ENCODE data around the gene FTO.

The FTO gene

DNA sequence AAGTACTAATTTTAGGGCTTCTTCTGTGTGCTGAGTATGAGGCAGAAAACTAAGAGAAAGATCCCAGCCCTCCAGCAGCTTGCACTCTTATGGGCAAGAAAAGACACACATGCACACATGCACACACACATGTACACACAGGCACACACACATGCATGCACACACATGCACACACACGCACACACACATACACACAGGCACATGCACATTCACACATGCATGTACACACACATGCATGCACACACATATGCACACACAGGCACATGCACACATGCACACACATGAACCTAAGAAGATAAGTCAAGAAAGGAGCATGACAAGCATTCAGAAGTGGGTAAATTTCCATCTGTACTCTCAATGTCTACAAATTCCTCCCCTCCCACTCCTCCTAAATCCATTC is 452.4 kb downstream of the FTO start:
- DNase-seq (ENCODE audit: low read depth in 2 of 2): no peak

DNA sequence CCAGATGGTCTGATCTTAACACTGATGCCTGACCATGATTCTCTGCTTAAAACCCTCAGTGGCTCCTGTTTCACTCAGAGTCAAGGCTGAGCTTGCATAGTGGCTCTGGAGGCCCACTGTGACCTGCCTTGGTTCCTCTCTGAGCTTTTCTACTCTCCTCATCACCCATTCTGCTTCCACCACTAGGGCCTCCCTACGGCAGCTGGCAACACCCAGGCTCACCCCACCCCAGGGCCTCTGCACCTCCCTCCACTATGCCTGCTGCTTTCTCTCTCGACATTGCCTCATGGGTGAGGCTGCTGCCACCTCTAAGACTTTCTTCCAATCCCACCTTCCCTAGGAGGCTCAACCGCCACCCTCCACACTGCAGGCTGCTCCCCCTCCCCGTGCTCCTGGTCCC is 455.0 kb downstream of the FTO start:
- no peak for DNase-seq (ENCODE audit: low read depth in 2 of 2)

DNA sequence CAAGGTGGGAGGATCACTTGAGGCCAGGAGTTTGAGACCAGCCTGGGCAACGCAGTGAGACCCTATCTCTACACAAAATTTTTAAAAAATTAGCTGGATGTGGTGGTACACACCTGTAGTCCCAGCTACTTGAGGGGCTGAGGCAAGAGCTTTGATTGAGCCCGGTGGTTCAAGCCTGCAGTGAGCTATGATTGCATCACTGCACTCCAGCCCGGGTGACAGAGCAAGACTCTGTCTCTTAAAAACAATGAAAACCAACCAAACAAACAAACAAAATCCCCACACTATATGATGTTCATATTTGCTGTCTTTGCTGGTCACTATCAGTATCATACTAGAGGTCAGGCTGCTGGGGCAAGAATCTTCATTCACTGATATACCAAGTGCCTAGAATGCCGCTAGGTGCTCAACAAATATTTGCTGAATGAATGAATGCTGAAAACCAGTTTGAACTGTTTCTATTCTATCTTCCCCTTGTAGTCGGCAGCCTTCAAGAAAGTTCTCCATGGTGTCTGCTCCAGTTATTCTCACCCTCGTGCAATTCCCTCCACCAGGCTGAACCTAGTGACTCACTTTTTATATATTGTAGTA is 455.6 kb downstream of the FTO start:
- DNase-seq (ENCODE audit: low read depth in 2 of 2): no peak

DNA sequence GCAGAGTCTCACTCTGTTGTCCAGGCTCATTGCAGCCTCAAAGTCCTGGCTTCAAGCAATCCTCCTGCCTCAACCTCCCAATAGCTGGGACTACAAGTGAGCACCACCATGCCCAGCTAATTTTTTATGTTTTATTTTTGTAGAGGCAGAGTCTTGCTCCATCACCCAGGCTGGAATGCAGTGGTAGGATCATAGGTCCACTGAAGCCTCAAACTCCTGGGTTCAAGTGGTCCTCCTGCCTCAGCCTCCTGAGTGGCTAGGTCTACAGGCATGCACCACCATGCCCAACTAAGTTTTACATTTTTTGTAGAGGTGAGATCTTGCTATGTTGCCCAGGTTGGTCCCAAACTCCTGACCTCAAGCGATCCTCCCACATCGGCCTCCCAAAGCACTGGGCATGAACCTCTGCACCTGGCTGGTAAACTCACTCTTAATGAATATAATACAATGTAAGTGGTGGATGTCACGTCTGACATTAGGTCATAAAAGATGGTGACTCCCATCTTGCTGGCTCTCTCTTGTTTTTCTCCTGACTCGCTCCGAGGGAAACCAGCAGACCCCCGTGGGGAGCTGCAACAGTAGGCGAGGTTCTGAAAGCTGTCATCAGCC is 456.4 kb downstream of the FTO start:
- DNase-seq (ENCODE audit: low read depth in 2 of 2): no peak

DNA sequence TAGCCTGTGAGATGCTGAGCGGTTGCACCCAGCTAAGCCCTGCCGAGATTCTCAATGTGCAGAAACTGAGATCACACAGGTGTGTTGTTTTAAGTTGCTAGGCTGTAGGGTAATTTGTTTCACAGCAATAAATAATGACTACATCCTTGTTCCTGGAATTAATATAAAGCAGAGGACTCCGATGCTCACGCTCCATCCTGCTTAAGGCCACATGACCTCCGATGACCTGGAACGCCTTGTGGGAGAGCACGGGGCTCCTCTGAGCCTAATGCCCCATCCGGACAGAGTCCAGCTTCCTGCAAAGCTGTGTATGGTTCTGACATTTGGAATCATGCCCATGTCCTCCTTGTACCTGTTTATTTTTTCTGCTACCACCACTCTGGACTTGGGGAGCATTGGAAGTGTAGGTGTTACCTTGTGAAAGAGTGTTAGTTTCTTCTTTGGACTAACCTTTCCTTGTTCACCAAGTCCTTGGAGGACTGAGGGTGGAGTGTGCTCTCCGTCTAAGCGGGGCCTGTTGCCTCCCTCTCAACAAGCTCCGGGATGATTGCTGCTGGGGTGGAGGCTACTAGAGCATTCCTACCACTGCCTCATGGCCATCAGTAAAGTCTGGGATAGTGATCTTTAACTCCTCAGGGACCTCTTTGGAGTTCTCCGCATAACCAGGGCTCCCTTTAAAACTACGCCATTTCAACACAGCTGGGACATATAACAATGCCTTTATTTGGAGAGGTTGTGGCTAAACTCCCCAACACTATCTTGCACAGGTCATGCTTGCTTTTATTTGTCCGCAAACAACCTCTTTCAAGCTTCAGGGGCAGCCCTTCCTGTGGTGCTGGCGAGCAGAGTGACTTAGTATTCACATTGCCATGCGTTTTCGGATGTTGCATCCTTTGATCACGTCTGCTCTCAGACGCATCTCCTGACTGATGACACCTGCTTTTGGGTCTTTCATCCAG is 457.3 kb downstream of the FTO start:
- no peak for DNase-seq (ENCODE audit: low read depth in 2 of 2)

DNA sequence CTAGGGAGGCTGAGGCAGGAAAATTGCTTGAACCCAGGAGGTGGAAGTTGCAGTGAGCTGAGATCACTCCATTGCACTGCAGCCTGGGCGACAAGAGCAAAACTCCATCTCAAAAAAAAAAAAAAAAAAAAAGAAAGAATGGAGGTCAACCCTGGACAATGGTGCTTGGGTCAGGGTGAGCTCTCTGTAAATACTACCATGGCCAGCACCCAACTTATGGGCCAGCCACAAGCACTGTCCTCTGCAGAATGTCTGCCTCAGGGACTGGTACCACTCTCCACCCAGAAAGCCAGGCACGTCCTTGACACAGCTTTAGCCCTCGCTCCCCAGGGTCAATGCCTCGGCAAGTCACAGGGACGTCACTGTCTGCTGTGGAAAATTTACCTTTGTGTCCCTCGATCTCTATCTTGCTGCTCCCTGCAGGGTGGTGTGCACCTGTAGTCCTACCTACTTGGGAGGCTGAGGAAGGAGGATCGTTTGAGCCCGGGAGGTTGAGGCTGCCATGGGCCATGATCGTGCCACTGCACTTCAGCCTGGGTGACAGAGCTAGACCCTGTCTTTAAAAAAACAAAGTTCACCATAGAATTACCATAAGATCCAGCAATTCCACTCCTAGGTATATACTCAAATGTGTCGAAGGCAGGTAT is 459.4 kb downstream of the FTO start:
- no peak for DNase-seq (ENCODE audit: low read depth in 2 of 2)

DNA sequence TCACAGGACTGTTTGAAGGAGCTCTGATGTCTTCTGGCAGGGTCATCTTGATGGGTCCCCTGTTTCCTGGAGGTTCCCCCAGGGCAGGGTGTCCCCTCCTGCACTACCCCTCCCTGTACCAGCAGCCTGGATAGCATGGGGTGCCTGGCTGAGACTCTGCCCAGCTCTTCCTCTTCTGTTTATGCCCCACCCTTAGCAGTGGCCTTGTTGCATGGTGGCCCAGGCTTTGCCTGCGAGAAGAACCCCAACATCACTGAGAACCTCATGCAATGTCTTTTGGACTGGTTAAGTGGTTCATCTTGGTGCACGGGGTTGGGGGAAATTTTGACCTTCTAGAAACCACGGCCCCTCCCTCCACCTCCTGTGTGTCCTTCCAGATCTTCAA is 460.8 kb downstream of the FTO start:
- DNase-seq (ENCODE audit: low read depth in 2 of 2): no peak

DNA sequence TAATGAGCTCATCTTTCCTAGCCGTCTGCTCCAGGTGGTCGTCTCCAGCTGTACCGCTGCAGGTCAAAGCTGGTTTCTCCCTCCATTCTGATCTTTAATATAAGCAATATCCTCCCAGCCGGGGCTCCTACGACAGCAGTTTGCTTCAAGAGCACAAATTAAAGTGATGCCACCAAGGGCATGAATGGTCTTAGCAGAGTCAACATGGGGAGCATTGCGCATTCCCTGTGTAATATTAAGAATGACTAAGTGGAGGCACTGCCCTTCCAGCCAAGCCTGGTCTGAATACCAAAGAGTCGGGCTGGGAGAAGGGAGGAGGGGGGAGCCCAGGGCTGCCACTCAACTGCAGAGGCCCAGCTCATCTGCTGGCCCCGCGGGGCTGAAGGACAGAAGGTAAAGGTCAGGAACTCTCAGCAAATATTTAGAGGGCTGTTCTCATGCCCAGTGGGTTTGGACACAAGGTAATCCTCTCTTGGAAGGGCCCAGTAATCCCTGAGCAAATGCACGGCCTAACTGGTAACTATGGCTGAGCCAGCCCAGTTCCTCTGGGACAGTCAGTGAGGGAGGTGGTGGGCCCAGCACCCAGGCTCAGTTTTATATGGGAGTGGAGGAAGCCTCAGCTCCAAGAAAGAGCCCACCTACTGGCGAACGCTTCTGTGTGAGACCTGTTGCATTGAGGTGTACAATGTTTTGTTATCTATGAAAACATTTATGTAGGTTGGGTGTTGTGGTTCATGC is 461.4 kb downstream of the FTO start:
- DNase-seq (ENCODE audit: low read depth in 2 of 2): no peak

DNA sequence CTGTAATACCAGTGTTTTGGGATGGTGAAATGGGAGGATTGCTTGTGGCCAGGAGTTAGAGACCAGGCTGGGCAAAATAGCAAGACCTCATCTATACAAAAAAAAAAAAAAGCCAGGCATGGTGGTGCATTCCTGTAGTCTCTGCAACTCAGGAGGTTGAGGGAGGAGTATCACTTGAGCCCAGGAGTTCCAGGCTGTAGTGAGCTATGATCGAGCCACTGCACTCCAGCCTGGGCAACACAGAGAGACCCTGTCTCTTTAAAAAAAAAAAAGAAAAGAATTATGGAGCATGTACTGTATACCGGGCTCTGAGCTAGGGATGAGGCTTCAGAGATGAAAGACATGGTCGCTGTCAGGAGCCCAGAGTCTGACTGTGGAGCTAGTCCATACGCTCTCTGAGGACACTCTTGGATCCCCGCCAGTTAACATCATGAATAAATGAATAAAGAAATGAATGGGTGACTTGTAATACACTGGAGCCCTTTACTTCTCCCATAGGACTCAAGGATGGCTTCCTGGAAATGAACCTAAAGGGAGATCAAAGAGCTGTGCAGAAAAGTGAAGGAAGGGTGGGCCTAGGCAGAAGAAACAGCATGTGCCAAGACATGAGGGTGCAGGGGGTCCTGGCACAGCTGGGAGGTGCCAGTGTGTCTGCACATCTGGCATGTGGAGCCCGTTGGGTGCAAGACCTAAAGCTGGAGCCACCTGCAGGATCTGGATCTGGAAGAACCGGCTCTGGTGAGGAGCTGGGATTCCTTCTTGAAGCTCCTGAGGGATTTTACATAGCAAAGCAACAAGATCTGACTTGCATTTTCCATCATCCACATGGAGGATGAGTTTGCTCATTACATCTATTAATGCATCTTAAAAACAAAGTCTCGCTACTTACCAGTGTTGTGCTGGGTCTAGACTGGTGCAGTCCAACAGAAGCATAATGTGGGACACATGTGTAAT is 462.2 kb downstream of the FTO start:
- DNase-seq (ENCODE audit: low read depth in 2 of 2): no peak

DNA sequence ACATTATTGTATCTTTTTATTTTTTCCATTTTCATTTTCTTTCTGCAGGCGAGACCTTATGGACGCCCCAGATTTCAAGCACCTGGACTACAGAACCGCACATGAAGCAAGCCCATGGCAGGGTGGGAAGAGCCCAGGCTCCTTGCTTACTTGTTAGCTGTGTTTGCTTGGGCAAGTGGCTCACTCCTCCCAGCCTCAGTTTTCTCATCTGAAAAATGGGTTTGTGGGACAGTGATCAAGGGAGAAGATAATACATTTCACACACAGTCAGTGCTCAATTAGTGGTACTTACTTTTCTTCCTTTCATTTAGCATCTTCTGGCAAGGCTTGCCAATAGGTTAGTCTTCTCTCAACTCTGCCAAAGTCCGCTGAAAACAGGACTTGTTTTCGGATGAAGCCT is 465.2 kb downstream of the FTO start:
- no peak for DNase-seq (ENCODE audit: low read depth in 2 of 2)

DNA sequence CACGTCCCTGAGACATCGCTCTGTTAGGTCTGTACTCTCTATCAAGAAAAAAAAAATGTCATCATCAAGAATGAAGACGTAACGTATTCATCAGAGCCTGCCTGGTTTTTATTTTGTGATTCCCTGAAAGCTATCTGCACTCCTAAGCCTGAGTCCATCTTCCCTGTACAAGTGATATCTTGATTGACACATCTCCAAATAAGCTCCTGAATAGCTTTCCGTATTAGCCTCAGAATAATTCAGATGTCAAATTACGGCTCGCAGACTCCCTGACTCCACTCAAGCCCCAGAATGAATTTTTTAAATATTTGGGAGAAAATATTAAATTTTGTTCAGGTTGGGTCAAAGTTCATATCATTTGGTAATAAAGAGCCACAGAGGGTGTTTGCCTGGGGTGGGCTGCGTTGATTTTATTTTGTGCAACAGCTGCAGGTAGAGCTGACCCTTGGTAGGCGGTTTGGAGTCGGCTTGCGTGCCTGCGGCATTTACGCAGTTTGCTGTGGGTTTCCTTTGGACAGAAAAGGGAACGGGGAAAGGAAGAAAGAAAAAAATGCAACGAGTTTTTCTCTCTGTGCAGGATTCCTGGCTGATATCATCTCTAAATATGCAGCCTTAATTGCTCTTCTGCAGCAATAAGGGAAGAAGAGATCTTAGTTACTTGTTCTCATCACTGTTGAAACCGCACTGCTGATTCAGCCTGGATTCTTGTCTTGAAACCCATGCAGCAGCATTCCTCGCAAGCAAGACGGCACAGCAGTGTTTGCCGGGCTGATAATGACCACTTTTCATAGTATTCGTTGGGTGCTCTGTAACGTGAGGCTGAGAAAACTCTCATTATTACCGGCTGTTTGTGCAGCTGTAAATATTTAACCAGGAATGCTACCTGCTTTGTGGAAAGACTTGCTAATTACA is 467.9 kb downstream of the FTO start:
- peak; percentile 72 to 75 for DNase-seq (ENCODE audit: low read depth in 2 of 2)

DNA sequence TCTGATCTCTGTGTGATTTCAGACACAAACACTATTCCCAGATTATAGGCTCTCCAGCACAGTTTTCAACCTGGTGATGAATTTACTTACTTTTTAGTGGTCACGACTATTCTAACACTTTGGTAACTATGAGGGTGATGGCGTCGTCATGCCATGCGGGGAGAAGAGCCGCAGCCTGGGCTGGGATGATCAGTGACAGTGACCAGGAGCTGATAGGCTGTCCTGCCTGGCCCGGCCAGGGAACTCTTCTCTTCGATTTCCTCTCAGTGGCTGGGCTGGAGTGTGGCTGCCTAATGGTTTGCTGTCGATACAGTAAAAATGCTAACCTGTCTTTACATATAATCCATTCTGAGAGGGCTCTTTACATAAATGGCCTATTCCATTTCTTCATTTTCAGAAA is 469.5 kb downstream of the FTO start:
- no peak for DNase-seq (ENCODE audit: low read depth in 2 of 2)

DNA sequence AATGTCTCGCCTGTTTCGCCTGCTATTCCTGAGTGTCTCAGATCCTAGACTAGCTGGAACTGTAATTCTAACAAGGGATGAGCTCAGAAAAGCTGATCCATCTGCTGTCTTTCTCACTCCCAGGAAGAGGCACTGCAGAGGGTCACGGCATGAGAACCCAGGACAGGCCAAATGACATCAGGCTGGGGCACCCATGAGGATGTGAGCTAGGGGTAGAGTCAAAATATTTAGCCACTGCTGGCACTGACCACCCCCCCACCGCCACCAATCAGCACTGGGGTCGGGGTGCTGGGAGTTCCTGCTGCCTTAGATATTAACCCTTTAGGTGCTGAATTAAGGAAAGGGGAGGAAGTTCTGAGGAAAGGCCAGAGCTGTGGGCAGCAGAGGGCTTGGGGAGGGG is 470.2 kb downstream of the FTO start:
- no peak for DNase-seq (ENCODE audit: low read depth in 2 of 2)

DNA sequence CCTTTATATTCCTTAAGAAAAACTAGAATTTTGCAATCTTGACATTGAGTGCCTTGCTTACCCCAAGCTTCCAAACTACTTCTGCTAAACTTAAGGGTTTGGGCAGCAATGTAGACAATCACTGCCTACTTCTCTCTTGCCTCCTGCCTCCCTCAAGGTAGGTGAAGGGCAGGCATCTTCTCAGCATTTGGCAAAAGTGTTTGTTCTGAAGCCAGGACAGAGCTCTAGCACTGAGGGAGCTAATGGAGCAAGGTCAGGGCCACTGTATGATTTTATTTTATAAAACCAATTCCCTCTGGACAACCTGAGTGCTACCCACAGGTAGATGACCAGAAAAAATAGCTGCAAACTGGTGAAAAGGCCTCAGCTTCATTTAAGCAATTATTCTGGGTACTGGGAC is 470.8 kb downstream of the FTO start:
- DNase-seq (ENCODE audit: low read depth in 2 of 2): no peak

DNA sequence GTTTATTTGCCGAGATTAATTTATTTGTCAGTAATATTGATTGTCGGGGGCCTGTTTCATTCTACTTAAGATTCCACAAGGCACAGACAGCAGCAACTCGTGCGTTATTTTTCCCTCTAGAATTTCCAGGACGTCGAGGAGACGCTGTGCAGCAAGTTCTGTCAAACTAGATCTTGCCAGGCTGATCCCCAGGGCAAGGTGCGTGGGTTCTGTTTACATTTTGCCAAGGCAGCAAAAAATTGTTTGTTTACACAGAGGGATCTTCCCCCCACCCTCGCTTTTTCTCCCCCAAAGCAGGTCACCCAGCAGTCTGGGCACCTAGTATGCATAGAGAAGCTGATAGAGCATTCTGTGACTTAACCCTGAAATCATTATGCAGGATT is 471.2 kb downstream of the FTO start:
- DNase-seq (ENCODE audit: low read depth in 2 of 2): no peak

DNA sequence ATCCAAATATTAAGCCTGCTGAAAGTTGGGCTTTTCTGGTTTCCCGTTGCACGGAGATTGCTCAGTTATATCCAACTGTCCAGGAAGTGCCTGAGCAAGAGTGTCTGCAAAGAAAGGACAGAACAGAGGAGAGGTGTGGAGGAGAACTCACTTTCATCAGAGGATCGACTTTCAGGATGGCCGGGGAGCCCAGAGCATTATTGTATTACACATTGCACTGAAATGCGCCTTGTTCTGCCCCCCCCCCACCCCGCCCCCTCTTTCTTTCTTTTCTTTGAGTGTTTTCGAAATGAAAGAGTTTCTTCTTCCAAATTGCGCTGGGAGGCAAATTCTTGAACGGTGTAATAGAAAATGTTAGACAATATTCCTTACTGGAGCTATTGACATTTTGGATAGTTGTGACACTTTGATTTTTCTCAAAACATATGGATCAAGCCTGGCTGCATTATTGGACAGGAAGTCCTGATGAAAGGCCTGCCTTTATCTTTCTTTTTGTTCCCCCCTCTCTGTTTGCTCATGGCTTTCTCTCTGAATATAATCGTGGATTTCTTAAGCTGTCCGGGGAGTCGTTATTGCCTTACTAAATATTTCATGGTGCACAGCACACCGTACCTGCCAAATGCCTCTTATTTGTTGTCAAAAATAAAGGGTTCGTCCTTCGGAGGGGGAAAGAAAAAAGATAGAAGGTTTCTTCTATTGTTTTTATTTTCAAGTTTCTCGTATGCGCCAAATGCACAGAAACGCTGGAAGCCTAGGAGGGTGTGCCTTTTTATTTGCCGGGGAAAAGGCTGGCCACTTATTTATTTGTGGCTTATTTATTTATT is 471.8 kb downstream of the FTO start:
- DNase-seq (ENCODE audit: low read depth in 2 of 2): no peak

DNA sequence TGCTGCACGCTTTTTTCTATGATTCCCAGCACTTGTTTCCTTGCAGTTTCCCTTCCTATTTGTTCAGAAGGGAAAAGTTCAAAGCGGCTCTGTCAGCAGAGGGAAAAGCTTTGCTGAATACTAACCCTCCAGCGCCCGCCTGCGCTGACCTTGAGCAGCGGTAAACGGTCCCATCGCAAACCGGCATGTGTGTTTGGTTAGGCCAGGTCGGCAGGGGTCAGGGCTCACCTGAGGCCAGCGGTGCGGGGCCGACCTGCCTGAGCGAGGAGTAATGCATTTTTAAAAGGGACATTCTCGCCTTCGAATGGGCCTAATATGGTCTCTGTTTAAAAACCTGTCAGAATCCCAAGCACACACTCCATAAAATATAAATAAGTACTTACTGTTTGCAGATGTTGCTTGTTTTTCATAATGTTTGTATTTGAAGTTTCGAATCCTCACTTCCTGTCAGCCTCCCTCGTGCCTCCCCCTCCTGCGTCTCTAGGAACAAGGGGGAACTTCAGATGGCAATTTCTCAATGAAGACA is 472.5 kb downstream of the FTO start:
- DNase-seq (ENCODE audit: low read depth in 2 of 2): no peak

DNA sequence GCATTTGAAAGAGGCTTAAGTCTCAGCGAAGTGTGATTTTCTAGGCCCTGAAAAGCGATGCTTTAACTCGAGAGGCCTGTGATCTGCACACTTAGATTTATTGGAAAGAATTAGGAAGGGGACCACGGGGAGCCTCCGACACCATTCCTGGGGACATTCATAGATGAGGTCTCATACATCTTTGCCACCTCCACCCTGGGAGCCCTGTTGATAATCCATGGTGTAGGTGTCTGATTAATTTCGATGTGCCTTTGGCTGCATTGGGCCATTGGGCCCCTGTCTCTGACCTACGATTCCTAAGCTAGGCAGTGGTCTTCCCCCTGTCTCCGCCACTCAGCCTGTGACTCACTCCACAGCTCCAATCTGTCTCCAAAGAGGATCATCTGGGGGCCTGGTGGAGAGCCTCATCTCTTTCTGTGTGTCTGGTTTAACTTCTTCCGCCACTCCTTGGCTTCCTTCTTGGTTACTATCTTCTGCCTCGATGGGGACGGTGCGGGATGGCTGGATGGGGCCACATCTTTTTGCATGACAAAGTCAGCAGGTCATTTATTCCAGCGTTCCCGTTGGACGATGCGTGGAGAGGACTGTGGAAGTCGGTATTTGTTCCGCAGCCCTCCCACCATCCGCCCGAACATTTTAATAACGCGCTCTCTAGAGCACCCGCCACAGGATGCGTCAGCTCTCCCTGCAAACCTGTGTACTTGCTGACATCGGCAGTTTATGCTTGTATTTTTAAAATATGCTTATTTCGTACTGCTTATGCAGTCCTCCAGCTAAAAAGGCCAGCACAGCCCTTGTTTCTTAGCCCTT is 473.3 kb downstream of the FTO start:
- no peak for DNase-seq (ENCODE audit: low read depth in 2 of 2)

Measured in fibroblast of skin of left biceps (primary cell).